Measurements from ENCODE around the gene RALA.

The RALA gene

GRCh38 chr7:39721919-39722597, 98.7 kb downstream of the RALA start:
- H3K4me1 ChIP-seq (ENCODE audit: insufficient read depth, low read length), result peaks cover 11% of the 10 kb centered on the region
- no peaks in the 10 kb centered on the region for H3K36me3 ChIP-seq (ENCODE audit: insufficient read depth, low read length)
- H3K9ac ChIP-seq (ENCODE audit: low read depth, low read length), result no peak overlapping the region
- peaks cover 4% of the 10 kb centered on the region for H3K9me3 ChIP-seq (ENCODE audit: control insufficient read depth, insufficient read depth, low read length)

- Histone ChIP-seq H3K4me1 (ENCODE audit: insufficient read depth, low read length) (0 out of 2 replicates have a peak, but pooled peaks cover 5% of the 10 kb centered on the region), H3K9ac (ENCODE audit: low read depth, low read length) (no peak overlapping the region), H3K9me3 (ENCODE audit: control insufficient read depth, insufficient read depth, low read length) (no peaks in the 10 kb centered on the region), H3K36me3 (ENCODE audit: insufficient read depth, low read length) (no peaks in the 10 kb centered on the region)
Observed at GRCh38 chr7:39727231-39728012, 104.0 kb downstream of the RALA start.

DNA sequence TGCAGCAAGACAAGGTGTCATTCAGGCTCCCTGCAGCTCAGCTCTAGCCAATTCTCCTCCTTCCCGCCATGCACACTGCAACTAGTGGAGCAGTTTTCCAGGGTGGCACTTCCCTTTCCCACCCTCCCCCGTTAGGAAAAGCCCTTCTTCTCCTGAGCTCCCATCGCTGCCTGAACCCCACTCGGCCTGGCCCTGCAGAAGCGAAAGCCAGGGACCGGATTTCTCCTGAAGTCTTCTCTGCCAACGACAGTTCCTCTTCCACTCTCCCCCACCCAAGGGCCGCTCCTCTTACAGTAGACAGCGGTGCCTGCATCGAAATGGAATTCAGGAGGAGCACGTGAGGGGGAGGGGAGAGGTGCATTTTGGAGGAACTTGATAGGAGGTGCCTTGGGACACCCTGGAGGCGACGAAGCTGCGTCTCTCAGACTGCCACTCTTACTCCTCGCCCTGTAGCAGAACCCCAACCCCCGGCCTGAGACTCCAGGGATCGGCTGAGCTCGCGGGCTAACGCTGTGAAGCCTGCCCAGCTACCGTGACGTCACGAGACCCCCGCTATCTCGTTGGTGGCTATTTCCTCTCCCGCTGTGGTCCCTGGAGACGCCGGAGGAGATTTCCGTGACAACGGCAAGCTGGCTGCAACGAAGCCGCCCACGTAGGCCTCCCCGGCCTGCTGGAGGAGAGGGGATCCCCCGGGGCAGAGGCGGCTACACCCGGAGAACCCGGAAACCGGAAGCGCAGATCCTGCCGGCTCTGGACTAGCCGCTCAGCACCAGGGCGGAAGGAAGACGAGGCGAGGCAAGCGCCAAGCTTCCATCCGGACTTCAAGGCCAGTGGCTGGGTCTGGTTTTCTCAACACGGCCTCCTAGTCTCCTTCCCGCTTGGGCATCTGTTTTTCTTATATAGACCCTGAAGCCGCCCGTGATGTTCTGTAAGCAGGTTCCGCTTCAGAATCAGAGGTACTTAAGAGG, 109.7 kb downstream of the RALA start:
- H3K36me3 ChIP-seq (ENCODE audit: insufficient read depth, low read length), result no peaks in the 10 kb centered on the region
- H3K9ac ChIP-seq (ENCODE audit: low read depth, low read length), result peak overlapping the region; percentile 48
- H3K4me1 ChIP-seq (ENCODE audit: insufficient read depth, low read length), result peaks cover 10% of the 10 kb centered on the region

GRCh38 chr7:39733881-39734632, 110.7 kb downstream of the RALA start:
- Histone ChIP-seq H3K36me3 (ENCODE audit: insufficient read depth, low read length) (no peaks in the 10 kb centered on the region), H3K9ac (ENCODE audit: low read depth, low read length) (peak overlapping the region; percentile 48), H3K4me1 (ENCODE audit: insufficient read depth, low read length) (peaks cover 10% of the 10 kb centered on the region), H3K9me3 (ENCODE audit: control insufficient read depth, insufficient read depth, low read length) (no peaks in the 10 kb centered on the region)

More for the DNA sequence above, 109.7 kb downstream of the RALA start:
- H3K9me3 ChIP-seq (ENCODE audit: control insufficient read depth, insufficient read depth, low read length), result no peaks in the 10 kb centered on the region

GRCh38 chr7:39734633-39735004, 111.2 kb downstream of the RALA start:
- Histone ChIP-seq H3K9ac (ENCODE audit: low read depth, low read length) (peak overlapping the region; percentile 48; the same call in 1 of the 2 replicates), H3K9me3 (ENCODE audit: control insufficient read depth, insufficient read depth, low read length) (no peaks in the 10 kb centered on the region), H3K36me3 (ENCODE audit: insufficient read depth, low read length) (no peaks in the 10 kb centered on the region), H3K4me1 (ENCODE audit: insufficient read depth, low read length) (peaks cover 10% of the 10 kb centered on the region)

DNA sequence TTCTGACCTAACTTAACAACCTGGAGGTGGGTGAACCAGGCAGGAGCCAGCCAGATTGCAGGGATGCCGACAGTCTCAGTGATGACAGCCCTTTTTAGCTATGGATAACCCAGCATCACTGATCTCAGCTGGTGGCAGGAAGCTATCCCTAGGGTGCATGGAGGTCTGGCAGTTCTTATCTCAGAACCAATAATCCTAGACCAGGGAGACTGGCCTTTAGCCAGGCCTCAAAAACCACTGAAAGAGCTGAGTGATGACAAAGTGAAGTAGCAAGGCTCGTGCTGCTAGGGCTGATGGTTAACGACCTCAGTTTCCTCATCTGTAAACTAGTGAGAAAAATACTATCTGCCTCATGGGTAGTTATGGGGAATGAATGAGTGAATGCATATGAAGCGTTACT, 112.5 kb downstream of the RALA start:
- Histone ChIP-seq H3K9ac (ENCODE audit: low read depth, low read length) (no peak overlapping the region), H3K36me3 (ENCODE audit: insufficient read depth, low read length) (no peaks in the 10 kb centered on the region), H3K4me1 (ENCODE audit: insufficient read depth, low read length) (peaks cover 10% of the 10 kb centered on the region), H3K9me3 (ENCODE audit: control insufficient read depth, insufficient read depth, low read length) (no peaks in the 10 kb centered on the region)

GRCh38 chr7:39741942-39742623, 118.7 kb downstream of the RALA start:
- Histone ChIP-seq H3K4me1 (ENCODE audit: insufficient read depth, low read length) (peaks cover 6% of the 10 kb centered on the region; the same call in 1 of the 2 replicates), H3K9me3 (ENCODE audit: control insufficient read depth, insufficient read depth, low read length) (no peaks in the 10 kb centered on the region), H3K36me3 (ENCODE audit: insufficient read depth, low read length) (no peaks in the 10 kb centered on the region), H3K9ac (ENCODE audit: low read depth, low read length) (no peak overlapping the region)

DNA sequence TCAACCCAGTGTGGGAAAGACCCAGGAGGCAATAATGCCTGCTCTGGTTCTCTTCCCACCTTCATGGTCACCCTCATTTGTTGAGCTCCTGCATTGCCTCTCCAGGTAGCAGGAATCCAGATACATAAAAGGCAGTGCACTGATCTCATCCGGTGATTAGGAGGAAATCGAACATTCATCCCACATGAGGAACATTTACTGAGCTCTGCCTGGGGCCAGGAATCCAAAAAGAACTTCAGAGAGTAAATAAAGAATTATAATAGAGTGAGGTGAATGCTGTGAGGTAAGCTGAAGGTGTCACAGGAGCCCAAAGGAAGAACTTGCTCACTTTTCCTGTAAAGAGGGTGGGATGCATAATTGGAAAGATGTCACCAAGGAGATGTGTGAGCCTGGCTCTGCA, 121.2 kb downstream of the RALA start:
- no peaks in the 10 kb centered on the region for H3K9me3 ChIP-seq (ENCODE audit: control insufficient read depth, insufficient read depth, low read length)
- no peak overlapping the region for H3K9ac ChIP-seq (ENCODE audit: low read depth, low read length)
- peaks cover 14% of the 10 kb centered on the region for H3K4me1 ChIP-seq (ENCODE audit: insufficient read depth, low read length)
- H3K36me3 ChIP-seq (ENCODE audit: insufficient read depth, low read length), result no peaks in the 10 kb centered on the region

- H3K4me1 ChIP-seq (ENCODE audit: insufficient read depth, low read length), result peaks cover 21% of the 10 kb centered on the region
- H3K9me3 ChIP-seq (ENCODE audit: control insufficient read depth, insufficient read depth, low read length), result no peaks in the 10 kb centered on the region
- no peak overlapping the region for H3K9ac ChIP-seq (ENCODE audit: low read depth, low read length)
- H3K36me3 ChIP-seq (ENCODE audit: insufficient read depth, low read length), result no peaks in the 10 kb centered on the region
Observed at GRCh38 chr7:39745320-39745719, 121.9 kb downstream of the RALA start.

DNA sequence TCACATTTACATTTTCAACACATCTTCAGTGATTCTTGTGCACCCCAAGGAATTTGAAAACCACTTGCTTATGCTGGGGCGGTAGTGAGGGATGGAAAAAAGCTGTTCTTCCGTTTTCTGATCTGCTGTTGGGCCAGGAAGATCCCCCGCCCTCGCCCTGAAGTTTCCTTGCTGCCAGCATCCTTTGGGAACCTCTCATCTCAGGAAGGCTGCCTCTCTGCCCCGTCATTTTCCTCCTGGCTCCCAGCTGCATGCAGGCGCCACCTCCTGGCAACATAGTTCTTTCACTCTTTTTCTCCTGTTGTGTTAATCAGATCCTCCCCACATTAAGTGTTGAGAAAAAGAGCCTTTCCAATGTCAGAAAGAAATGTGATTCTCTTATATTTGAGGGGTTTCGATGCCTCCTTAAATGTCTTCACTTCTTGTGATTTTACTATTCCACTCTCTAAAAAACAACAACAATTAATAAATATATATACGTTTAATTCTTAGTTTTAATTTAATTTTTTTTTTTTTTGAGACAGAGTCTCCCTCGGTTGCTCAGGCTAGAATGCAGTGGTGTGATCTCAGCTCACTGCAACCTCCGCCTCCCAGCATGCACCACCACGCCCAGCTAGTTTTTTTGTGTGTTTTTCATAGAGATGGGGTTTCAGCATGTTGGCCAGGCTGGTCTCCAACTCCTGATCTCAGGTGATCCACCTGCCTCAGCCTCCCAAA, 122.9 kb downstream of the RALA start:
- Histone ChIP-seq H3K4me1 (ENCODE audit: insufficient read depth, low read length) (peaks cover 24% of the 10 kb centered on the region), H3K9ac (ENCODE audit: low read depth, low read length) (no peak overlapping the region), H3K9me3 (ENCODE audit: control insufficient read depth, insufficient read depth, low read length) (no peaks in the 10 kb centered on the region), H3K36me3 (ENCODE audit: insufficient read depth, low read length) (no peaks in the 10 kb centered on the region)

DNA sequence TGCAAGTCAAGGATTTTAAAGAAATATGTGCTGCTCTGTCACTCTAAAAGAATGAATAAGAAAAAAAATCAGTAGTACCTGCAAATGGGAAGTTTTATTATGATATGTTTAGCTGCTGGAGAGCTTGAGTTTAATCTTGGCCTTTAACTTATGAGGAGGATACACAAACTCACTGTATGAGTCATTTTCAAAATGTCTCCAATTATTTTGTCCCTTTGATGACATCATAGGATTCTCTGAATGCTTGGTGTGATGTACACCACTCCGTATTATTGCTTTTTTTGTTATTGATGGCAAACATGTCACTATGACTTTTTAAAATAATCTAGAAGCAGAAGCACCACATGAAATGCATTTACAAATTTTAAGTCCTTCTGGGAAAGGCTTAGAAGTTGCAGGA, 125.8 kb downstream of the RALA start:
- Histone ChIP-seq H3K36me3 (ENCODE audit: insufficient read depth, low read length) (no peaks in the 10 kb centered on the region; the same call in 1 of the 2 replicates), H3K9me3 (ENCODE audit: control insufficient read depth, insufficient read depth, low read length) (no peaks in the 10 kb centered on the region), H3K9ac (ENCODE audit: low read depth, low read length) (no peak overlapping the region), H3K4me1 (ENCODE audit: insufficient read depth, low read length) (peaks cover 24% of the 10 kb centered on the region)

DNA sequence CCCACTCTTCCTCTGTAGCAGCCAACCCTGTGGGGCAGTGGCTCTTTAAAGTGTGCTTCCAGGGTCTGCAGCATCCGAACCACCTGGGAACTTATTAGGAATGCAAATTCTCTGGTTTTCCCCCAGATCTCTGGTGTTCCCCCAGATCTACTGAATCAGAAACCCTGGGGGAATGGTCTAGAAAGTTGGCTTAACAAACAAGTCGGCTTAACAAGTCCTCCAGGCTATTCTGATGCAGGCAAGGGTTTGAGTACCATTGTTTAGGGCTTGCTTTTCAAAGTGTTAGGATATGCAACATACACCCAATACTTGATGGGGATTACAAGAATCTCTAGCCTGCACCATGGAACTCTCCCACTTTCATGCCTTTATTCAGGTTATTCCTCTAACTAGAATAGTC, 126.3 kb downstream of the RALA start:
- H3K9me3 ChIP-seq (ENCODE audit: control insufficient read depth, insufficient read depth, low read length), result no peaks in the 10 kb centered on the region

More for the DNA sequence above, 126.3 kb downstream of the RALA start:
- H3K9ac ChIP-seq (ENCODE audit: low read depth, low read length), result no peak overlapping the region
- H3K36me3 ChIP-seq (ENCODE audit: insufficient read depth, low read length), result no peaks in the 10 kb centered on the region; the same call in 1 of the 2 replicates
- H3K4me1 ChIP-seq (ENCODE audit: insufficient read depth, low read length), result peaks cover 28% of the 10 kb centered on the region
